ENCODE measurements around the gene PHPT1.

The PHPT1 gene

GRCh38 chr9:136845465-136846260, 3.5 kb upstream of the PHPT1 start:
- TF ChIP-seq CTCF (IDR thresholded peaks at IDR 0.05; ENCODE audit: control extremely low read depth, extremely low read depth, low read depth, missing control alignments) = no peak
- CTCF ChIA-PET = interaction anchor here (1.5 kb wide), 1 partner anchor 40 kb away, joined by 3 read pairs; the partner anchor contains the start of gene TRAF2
- no peak for DNase-seq (ENCODE audit: extremely low spot score)
- POLR2A ChIA-PET = no interaction called here

GRCh38 chr9:136846376-136847087, 2.7 kb upstream of the PHPT1 start:
- CTCF ChIA-PET = interaction anchor here (0.9 to 1.6 kb wide), 4 partner anchors 35 to 224 kb away, joined by 3 read pairs; partner anchors contain the start of genes SAPCD2 and TMEM141

GRCh38 chr9:136847088-136847825, 2.0 kb upstream of the PHPT1 start:
- TF ChIP-seq CTCF (IDR thresholded peaks at IDR 0.05; ENCODE audit: control extremely low read depth, extremely low read depth, low read depth, missing control alignments) = no peak
- DNase-seq (ENCODE audit: extremely low spot score) = peak; percentile 57
- POLR2A ChIA-PET = interaction anchor here (0.6 to 1.0 kb wide), 5 partner anchors 9 to 97 kb away, joined by 3 to 5 read pairs (median 4); no protein-coding TSS in a partner anchor
- CTCF ChIA-PET = interaction anchor here (0.6 to 1.6 kb wide), 5 partner anchors 32 to 223 kb away, joined by 3 read pairs; partner anchors contain the start of genes SAPCD2 and TMEM141

More at GRCh38 chr9:136846376-136847087, 2.7 kb upstream of the PHPT1 start:
- POLR2A ChIA-PET = interaction anchor here (1.0 kb wide), 1 partner anchor 14 kb away, joined by 3 read pairs; no protein-coding TSS in a partner anchor
- no peak for DNase-seq (ENCODE audit: extremely low spot score)
- no peak for TF ChIP-seq CTCF (IDR thresholded peaks at IDR 0.05; ENCODE audit: control extremely low read depth, extremely low read depth, low read depth, missing control alignments)

- no peak for TF ChIP-seq CTCF (IDR thresholded peaks at IDR 0.05; ENCODE audit: control extremely low read depth, extremely low read depth, low read depth, missing control alignments)
- POLR2A ChIA-PET = interaction anchor here (0.6 to 1.0 kb wide), 5 partner anchors 8 to 96 kb away, joined by 3 to 5 read pairs (median 4); no protein-coding TSS in a partner anchor
- peak; percentile 81 for DNase-seq (ENCODE audit: extremely low spot score)
- CTCF ChIA-PET = interaction anchor here (0.6 to 1.6 kb wide), 3 partner anchors 33 to 223 kb away, joined by 3 read pairs; partner anchors contain the start of gene SAPCD2
These were observed 1.3 kb upstream of the PHPT1 start for GRCh38 chr9:136847826-136848392.

GRCh38 chr9:136848393-136849037, 694 bp upstream of the PHPT1 start:
- no peak for TF ChIP-seq CTCF (IDR thresholded peaks at IDR 0.05; ENCODE audit: control extremely low read depth, extremely low read depth, low read depth, missing control alignments)
- DNase-seq (ENCODE audit: extremely low spot score) = peak; percentile 71
- CTCF ChIA-PET = no interaction called here

More at GRCh38 chr9:136848393-136849037, 694 bp upstream of the PHPT1 start:
- POLR2A ChIA-PET = no interaction called here

All from GM10248 (cell line).